Effector CD4-positive, alpha-beta T cell (primary cell): ENCODE measurements around the gene NUCB2.

Experiments
- DNase-seq: peaks from one replicate; pipeline ENCODE4 v3.0.0-alpha.2; 2020

The NUCB2 gene

DNA sequence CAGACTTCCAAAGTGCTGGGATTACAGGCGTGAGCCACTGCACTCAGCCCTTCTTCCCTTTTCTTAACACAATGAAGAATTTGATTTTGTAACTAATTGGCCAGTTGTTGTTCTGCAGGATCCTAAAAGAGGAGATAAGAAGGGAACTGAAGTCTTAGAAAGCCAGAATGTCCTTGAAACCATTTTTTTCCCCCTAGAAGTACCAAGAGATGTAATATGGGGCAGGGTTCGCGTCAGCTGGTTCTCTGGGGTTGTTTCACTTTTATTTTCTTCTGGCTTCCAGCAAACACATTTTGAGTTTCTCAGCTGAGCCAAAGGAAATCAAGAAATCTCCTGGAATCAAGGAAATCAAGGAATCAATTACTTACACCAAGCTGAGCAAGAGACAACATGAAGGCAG is 7.6 kb upstream of the NUCB2 start:
- no peak for DNase-seq

DNA sequence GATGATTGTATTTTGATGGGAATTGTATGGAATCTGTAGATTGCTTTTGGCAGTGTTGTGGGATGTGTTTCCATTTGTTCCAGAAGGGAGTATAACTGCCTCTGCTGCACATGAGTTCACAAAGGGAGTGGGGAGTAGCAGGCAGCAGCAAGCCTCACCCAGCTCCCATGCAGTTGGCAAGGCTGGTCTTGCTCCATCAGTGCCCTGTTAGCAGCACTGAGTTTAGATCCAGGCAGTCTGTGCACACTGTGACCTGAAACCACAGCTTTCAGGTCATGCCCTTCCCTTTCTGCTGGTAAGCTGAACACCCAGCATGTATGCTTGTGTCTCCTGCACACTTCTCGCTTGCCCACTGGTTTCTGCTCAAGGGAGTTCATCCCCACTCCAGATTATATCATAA is 3.7 kb upstream of the NUCB2 start:
- DNase-seq = no peak

DNA sequence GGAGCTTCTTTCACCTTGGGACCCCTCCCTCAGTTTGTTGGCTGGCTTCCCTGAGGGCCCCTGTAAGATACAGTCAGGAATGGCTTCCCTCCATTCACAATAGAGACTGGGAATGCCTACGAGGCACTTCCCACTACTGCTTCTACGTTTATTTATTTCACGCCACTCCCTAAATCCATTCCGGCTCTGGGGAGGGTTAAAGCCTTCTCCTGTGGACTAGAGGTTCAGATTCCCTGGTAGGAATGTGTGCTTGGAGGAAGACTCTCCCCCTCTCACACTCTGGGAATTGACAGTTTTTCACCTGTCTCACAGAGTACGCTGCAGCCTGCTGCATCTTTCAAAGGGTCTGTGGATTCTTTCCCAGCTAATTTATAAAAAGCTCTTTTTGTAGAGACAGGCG is 3.3 kb upstream of the NUCB2 start:
- no peak for DNase-seq

- no peak for DNase-seq
Measured at GRCh38 chr11:17273668-17274282, 2.8 kb upstream of the NUCB2 start.

DNA sequence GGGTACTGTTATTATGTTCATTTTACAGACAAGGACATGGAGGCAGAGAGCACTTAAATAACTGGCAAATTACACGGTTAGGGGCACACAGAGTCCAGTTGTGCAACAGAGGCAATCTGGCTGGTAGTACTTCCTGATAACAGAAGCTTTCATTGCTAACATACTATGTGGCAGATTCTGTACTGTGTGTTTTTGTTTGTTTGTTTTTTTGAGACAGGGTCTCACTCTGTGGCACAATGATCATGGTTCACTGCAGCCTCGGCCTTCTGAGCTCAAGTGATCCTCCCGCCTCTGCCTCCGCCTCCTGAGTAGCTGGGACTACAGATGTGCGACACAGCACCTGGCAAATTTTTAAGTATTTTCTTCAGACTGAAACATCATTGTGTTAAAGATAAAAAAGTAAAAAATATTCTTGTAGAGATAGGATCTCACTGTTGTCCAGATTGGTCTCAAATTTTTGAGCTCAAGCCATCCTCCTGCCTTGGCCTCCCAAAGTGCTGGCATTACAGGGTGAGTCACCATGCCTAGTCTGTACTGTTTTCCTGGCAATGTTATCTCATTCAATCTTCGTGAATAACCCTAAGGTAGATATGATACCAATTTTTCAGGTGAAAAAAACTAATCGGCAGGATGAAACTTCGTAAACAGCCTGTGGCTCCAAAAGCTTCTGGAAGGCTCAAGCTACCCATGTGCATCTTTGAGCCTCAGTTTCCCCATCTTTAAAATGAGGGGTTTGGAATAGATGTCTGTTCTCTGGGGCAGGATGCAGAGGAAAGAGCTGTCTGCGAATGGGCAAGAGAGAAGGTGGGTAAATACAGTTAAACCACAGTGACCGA is 921 bp upstream of the NUCB2 start:
- no peak for DNase-seq

GRCh38 chr11:17277024-17277584 is 565 bp downstream of the NUCB2 start:
- no peak for DNase-seq

DNA sequence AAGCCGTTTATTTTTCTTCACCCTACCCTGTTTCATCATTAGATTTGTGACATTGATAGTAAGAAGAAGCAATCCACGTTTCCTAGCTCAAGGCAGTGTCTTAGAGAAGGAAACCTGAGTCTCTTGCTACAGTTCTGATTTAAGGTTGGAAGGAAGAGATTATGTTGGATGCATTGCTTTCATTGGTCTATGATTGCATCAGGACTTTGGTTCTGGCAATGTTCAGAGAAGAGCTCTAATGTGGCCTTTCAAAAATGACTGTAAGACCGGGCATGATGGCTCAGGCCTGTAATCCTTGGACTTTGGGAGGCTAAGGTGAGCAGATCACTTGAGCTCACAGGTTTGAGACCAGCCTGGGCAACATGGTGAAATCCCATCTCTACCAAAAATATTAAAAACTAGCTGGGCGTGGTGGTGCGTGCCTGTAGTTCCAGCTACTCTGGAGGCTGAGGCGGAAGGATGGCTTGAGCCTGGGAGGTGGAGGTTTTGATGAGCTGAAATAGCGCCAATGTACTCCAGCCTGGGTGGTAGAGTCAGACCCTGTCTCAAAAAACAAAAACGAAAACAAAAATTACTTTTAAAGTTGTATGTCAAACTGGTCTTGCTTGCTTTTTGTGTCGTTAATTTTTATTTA is 4.1 kb downstream of the NUCB2 start:
- no peak for DNase-seq

- DNase-seq = no peak
Measured at GRCh38 chr11:17286332-17286731, 9.8 kb downstream of the NUCB2 start.

DNA sequence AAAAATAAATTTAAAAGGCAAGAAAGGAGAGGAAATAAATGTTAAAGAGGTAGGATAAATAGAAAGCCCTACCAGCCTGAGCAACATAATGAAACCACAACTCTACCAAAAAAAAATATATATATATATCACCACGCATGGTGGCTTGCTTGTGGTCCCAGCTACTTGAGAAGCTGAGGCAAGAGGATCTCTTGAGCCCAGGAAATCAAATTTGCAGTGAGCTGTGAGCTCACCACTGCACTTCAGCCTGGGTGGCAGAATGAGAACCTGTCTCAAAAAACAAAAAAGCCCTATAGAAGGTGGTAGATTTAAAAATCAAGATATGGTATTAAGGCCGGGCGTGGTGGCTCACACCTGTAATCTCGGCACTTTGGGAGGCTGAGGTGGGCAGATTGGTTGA is 10.5 kb downstream of the NUCB2 start:
- DNase-seq = no peak

DNA sequence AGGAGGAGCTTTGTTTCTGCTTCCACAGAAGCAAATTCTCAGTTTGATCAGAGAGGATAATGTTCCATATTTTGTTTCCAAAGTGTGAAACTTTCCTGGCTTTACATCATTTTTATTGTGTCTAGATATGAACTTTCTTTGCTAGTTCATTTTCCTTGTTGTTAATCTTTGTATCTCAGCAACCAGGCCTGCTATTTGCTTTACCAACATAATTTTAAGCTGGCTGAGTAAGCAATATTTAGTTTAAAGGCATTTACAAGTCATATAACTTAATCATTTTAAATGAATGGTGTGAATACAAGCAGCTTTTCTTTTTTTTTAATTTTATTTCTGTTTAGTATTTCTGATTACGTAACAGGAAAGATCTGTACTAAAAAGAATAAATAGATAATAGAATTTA is 15.2 kb downstream of the NUCB2 start:
- DNase-seq = no peak

DNA sequence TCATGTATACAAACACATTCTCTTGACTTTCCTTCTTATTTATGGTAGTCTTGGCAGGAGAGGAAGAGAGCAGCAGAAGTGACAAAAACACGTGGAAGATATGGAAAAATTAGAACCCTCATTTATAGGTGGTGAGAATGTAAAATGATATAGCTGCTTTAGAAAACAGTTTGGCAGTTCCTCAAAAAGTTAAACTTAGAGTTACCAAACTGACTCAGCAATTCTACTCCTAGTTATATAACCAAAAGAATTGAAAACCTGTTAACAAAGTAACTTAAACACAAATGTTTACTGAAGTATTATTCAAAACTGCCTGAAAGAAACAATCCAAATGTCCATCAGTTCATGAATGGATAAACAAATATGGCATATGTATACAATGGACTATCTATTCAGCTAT is 16.8 kb downstream of the NUCB2 start:
- no peak for DNase-seq

DNA sequence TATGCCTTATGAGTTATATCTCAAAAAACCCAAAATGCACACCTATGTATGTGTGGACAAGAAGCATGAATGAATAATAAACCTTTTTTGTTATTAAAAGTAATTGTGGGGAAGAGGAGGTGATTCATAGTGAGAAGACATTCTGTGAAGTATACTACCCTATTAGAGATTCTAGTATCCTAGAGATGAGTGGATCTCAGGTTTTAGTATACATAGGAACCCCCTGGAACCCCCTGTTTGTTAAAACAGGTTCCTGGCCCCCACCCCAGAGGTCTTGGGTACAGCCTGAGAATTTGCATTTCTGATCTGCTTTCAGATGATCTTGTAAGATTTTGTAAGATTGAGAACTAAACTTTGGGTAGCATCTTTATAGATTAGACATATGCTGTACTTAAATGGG is 17.5 kb downstream of the NUCB2 start:
- no peak for DNase-seq

GRCh38 chr11:17296852-17297559 is 20.5 kb downstream of the NUCB2 start:
- no peak for DNase-seq

GRCh38 chr11:17298302-17298701 is 21.8 kb downstream of the NUCB2 start:
- DNase-seq = no peak

DNA sequence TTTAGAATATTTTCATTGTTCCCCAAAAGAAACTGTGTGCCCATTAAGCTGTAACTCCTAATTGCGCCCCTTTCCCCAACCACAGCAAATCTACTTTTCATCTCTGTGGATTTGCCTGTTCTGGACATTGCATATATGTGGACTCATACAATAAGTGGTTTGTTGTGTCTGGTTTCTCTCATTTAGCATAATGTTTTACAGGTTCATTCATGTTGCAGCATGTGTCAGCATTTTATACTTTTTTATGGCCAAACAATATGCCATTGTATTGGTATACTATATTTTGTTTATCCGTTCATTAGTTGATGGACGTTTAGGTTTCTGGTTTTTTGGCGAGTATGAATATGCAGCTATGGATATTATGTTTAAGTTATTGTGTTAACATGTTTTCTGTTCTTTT is 23.8 kb downstream of the NUCB2 start:
- no peak for DNase-seq

DNA sequence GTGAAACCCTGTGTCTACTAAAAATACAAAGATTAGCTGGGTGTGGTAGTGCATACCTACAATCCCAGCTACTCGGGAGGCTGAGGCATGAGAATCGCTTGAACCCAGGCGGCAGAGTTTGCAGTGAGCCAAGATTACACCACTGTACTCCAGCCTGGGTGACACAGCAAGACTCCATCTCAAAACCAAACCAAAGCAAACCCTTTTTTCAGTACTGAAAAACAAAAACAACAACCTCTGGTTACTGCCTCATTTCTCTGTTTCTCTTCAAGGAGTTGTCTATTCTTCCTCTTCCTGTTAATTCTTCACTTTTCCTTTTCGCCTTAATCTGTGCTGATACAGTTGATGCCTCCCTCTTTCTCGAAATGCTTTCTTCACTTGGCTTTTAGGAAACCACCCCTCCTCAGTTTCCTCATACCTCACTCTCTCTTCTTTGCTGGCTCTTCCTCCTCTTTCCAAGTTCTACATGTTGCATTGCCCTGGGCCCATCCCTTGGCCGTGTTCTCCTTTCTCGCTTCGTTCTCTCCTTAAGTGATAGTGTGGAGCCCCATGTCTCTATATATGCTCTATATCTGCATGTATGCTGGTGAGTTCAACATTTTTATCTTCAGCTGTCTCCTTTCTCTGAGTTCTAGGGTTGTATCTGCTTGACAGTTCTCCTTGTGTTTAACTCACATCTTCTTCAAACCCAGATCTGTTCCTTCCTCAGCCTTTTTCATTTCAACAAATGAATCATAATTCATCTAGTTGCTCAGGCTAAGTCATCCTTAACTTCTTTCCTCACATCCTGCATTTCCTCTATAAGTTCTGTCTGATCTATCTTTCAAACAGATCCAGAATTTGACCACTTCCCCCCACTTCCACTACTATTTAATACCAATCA is 37.1 kb downstream of the NUCB2 start:
- no peak for DNase-seq

DNA sequence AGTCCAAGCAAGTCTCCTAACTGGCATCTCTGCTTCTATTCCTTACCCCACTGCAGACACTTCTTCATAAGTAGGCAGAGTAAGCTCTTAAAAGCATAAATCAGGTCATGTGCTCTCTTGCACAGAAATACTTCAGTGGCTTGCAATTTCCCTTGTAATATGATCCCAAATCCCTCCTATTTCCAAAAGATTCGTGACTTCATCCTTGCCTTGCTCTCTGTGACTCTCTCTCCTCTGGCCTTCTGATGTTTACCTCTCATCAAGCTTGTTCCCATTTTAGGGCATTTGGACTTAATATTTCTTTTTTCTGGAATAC is 37.7 kb downstream of the NUCB2 start:
- DNase-seq = no peak

- no peak for DNase-seq
Measured at GRCh38 chr11:17314904-17315426, 38.4 kb downstream of the NUCB2 start.

DNA sequence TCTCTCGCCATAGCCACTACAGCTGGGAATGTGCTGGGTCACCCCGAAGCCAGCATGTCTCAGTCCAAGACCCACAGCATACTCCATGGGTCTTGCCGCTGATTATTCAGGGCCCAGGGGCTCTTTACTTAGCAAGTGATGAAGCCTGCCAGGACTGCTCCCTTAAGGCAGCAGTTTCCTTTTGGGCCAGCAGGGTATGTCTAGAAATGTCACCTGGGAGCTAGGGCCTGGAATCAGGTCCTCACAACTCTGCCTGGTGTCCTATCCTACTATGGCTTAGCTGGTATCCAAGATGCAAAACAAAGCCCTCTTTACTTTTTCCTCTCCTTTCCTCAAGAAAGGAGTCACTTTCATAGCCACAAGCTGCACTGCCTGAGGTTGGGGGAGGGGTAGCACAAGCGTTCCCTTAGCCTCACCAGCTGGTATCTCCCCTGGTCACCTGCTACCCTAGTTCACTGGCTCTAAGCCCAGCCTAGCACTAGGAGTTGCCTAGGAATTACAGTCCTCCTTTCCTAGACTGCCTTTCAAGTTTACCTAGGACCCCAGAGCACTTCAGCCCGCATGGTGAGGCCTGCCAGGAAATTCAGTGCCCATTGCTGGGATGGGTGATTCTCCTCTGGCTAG is 52.4 kb downstream of the NUCB2 start:
- DNase-seq = no peak

DNA sequence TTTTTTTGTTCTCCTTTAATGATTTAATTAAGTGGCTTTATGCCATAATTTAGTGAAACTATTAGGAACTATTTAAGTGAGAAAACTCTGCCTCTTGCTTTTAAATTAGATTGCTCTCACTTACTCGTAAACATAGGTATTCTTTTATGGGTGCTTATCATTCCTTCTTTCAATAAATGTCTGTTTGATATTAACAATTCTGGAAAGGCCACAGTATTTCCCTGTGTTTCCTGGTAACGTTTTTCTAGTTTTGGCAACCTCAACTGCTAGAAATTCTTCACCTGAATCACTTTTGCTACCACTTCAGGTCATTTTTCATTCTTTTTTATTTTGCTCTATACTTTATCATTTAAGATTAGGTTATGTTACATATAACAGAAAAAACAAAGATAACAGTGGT is 55.1 kb downstream of the NUCB2 start:
- no peak for DNase-seq

GRCh38 chr11:17333799-17334586 is 57.5 kb downstream of the NUCB2 start:
- no peak for DNase-seq
